NCI-H526 treated with DMSO at 0.1 percent for 48 hours (cell line): ENCODE data around the gene HACE1.

Source experiments
- DNase-seq: peaks from one replicate; lab custom pipeline; 2025; lab: John Stamatoyannopoulos, UW

HACE1 gene

DNA sequence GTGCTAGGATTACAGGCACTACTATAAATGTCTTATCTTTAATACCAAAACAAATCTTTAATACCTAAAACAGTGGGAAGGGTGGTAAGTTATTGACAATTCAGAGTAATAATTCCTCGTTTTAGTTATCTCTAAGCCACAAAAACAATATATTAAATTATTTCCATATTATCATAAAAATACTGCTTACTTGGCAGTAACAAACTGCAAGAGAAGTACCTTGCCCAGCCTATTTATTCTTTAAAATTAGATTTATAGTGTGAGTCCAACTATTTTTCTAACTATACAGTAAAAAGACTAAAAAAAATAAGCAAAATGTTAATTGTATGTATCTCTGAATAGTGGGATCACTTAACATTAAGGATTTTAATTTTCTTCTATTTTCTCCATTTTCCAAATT lies 123.2 kb downstream of the HACE1 start:
- no peak for DNase-seq

DNA sequence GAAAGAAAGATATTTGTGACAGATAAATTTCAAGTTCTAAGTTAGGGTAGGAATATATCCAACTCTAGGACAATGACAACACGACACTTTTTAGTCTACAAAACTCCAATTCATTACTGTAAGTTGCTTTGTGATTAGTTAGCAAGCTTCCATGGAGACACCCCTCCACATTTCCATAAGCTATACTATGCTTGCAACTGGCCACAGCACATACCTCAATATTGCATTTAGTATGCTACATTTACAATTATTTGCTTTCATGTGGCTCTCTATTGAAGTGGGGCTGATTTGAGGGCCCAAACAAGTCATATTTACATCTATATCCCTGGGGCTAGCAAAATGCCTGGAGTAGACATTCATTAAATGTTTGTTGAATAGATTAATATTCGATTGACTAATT lies 129.3 kb downstream of the HACE1 start:
- no peak for DNase-seq

DNA sequence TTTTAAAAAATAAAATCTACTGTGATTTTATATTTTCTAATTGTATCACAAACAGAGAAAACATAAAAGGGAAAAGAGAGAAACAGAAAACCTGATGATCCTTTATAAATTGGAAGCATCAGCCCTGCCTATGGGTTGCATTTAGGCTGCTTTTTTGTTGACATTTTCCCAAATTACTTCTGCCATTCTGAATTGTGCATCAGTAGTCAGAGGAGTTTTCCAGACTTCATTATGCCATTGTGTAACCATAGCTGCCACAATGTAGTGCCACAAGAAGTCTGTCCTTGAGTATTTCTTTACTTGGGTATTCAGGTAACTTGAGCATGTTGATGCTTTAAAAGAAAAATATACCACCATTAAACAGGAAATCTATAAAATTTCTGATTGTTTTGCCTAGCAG lies 130.3 kb downstream of the HACE1 start:
- DNase-seq = peak; percentile 30

DNA sequence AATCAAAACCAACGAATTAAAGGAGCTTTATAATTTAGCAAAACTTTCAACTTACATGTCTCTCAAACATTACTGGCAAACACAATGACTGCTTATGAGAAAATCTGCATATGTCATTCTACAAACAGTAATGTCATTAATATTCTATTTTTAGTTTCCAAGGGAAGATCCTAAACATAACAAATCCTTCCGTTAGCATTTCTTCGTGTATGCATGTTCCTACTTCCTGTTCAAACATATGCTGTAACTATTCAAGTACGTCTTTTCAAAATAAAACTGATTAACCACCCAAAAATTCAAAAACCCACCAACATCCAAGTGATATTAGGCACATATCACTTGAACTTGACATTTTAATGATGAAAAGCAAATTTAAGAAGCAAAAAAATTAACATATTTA lies 131.3 kb downstream of the HACE1 start:
- DNase-seq = peak; percentile 89

DNA sequence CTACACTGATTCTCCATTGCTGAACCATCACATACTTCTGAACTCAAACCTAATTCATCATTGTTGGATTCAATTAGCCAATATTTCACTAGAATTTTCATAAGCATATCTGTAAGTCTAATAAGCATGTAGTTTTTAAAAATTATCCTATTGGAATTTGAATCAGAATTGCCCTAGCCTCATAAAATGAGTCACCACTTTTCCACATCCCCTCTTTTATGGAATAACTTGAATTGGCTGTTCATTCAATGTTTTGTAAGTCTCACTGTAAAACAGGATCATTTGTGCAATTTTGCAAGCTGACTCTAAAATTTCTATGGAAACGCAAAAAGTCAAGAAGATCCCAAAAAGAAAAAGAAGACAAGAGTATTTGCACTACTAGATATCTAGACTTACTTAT lies 141.0 kb downstream of the HACE1 start:
- DNase-seq = no peak

DNA sequence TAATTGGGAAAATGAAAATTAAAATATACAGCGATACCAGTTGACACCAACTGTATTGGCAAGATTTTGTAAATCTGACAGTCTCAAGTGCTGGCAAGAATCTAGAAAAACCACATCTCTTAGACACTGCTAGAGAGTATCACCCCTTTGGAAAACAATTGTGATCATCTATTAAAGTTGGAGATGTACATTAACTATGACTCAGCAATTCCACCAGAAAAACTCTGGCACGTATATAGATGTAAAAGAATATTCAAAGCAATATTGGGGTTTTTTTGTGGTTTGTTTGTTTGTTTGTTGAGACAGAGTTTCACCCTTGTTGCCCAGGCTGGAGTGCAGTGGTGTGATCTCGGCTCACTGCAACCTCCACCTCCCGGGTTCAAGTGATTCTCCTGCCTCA lies 142.9 kb downstream of the HACE1 start:
- DNase-seq = no peak

DNA sequence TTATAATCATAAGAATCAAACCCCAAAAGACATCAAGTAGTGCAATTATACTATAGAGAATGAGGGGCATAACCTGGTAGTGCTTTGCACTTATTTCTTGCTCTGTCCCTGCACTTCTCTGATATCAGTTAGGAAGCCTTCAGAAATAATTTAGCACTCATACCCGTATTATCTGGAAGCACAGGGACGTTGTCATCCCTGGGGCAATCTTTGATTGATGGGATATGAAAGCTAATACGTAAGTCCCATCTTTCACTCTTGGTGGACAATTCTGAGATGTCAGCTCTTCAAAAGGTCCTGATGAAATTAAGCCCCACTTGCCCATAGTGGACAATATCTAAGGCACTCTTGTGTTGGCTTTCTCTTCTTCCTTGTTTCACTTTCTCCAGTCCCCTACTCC lies 144.9 kb downstream of the HACE1 start:
- no peak for DNase-seq

DNA sequence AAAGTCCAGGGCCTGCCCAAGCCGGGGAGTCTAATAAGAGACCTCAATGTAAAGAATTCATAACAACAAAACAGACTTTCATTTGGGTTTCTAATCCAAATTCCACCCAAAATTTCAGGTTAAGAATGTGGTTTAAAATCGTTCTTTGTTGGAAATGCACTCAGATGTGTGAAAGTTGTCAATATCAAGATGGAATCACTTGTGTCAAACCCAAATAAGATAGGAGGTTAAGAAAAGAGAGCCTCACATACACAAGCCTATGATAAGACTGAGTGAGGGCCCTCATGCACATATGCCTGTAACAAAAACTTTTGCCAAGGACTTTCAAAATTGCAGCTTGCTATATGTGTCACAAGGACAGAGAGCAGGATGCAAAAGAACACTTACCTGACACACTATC lies 145.7 kb downstream of the HACE1 start:
- DNase-seq = no peak

DNA sequence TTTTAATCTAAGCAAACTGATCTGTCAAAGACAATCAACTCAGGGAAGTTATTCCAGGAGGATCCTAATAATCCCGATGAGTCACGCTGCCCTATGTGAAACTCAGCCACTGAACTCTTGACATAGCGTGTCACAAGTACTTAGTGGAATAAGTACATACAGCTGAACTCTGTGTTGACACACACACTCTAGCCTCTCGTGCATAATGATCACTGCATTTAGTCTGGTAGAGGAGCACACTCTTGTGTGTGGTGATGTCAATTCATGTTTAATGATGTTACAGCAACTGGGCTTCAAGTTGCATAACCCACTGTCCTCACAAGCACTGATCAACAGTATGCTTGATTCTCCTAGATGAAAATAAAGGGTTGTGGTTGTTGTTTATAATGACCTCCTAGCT lies 148.3 kb downstream of the HACE1 start:
- no peak for DNase-seq

DNA sequence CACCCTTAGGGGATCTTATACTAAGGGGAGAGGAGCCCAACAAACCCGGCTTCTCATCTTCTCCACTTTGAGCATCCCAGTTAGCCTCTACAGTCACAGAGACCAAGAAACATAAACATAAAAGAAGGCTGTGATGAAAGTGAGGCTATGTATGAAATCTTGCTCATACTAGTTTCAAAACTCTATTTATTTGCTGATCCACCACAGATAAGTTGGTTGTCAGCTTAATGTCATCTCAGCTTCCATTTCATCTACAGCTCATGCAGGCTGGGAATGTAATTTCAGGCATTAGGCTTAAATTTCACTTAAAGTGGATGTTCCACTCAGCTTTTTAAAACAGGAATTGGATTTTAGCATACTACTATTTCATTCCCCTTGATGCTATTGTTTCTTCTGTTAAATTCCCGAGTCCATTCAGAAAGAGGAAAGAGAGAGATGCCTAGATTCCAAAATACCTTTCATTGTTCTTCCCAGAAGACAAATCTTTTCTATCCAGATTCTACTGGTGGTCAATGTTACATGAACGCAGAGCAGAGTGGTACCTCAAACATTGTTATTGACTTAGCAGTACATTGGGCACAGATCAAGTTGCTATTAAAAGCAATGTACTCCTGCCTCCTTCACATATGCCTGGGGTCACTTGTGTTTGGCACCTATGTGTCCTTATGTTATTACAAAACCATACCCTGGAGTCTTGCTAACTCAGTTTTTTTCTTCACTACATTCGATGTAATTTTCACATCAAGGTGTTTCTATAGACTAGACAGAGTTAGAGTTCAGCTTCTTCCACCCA lies 149.0 kb downstream of the HACE1 start:
- no peak for DNase-seq

DNA sequence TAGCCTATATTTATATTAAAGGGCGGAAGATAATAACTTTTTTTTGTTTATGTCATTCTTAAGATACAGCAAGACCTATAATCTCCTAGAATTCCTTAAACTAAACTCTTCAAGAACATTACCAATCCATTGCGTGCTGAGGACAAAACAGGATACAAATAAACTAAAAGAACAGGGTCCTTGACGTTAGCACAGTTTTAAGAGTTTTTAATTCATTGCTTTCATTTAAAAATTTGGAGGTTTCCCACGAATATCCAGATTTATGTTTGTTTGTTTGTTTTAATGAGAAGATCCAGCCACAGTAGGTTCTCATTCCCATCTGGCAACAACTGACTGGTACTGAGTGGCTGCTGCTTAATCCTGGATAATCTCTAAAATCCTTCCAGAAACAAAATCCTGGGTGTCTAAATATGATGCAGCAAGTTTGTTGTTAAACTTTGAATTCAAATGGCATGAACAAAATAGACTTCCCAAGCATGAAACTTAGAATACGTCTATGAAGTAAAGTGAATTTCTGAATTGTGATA lies 153.7 kb downstream of the HACE1 start:
- no peak for DNase-seq

DNA sequence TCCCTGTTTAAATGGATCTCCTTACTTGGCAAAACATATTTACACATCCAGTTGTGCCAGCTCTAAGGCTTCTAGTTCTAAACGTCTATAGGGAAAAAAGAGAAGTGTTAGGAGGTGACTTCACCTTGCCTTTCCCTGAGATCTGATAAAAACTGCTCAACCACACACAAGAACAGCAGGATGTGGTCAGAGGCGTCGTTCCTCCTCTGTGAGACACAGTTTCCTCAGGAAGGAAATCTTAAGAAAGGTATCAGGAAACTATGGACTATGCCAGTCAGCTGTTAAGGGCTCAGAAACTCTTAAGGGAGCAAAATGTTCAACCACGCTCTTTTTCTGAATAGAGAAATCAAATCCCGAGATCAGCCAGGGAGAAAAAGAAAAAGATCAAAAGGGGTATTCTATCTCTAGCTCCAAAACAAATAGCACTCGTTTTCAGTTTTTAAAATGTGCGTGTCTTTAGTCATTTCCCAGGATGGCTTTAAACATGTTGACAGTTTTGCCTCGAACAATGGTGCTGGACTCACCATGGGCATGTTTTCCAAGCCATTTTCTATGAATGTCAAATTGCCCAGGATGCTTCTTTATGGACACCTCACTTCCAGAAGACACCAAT lies 154.5 kb downstream of the HACE1 start:
- no peak for DNase-seq

DNA sequence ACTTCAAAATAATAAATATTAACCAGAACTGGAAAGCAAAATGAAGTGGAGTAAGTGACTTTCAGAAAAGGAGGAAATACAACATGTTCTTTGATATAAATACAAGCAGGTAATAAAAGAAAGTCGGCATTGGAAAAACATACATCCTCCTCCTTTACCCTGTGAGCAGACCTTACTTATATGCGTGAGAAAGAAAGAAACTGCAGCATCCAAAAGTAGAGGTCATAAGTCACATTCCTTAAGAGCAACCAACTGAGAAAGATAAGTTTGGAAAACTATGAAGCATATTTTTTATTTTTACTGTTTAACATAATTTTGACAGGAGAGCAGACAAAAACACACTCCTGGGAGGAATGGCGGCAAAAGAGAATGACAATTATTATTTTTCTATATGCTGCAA lies 155.5 kb downstream of the HACE1 start:
- no peak for DNase-seq

DNA sequence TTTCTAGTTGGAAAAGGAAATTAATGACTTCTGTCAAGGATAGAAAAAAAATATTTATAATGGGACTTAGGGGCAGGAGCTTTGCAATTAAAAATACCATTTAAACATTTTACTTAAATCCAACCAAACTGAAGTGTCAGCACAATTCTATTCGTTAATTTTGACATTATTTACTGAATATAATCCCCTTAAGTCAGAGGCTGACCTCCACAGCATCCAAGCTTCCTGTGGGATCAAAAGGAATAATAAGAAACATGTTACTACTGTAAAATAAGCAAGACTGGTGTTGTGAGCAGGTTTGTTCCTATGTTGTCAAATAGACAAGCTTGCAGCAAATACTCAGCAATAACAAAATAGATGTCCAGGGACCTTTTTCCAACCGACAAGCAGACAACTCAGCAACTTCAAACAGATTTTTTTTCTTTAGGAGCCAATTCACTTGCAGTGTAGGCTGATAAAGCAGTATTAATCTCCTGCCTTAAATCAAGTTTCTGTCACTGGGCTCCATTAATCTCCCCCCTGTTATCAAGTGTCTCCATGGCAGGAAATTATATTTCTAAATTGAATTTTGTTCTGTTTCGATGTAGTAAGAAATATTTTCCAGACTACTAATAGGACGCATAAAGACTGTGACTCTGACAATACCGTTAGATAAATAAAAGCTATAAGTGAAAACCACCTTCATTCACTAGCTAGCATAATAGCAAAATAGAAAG lies 157.4 kb downstream of the HACE1 start:
- no peak for DNase-seq

DNA sequence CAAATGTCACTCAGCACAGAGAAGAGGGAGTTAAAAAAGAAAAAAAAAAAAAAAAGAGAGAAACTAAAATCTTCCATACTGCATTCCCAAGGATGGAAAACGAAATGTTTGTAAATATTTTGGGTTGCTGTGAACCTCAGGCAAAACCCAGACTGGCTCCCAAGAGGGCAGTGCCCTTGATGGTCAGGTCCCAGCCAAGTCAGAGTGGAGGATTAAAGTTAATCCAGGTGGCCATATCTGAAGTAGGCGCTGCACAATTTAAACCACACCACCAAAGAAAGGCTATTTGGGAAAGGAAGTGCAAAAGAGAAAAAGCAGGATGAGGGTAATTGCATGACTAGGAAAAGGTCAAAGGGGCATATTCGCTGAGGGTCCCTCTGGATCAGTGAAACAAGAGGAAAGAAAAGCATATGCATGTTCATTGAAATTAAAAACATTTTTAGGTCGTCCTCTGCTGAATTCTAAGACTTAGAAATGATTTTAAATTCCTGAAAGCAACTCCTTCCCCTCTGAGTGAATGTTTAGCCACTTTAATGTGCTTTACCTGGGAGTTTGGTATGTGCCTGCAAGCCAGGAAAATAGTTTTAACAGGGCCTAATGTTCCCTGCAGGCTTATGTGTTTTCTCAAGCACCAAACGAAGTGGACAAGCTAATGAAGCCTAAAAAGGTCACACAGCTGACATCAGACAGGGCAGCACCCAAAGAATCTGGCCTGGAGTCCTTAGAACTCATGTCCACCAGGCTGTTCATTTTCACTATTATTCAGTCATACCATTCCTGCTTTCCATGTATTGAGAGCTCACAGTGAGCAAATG lies 159.1 kb downstream of the HACE1 start:
- no peak for DNase-seq

DNA sequence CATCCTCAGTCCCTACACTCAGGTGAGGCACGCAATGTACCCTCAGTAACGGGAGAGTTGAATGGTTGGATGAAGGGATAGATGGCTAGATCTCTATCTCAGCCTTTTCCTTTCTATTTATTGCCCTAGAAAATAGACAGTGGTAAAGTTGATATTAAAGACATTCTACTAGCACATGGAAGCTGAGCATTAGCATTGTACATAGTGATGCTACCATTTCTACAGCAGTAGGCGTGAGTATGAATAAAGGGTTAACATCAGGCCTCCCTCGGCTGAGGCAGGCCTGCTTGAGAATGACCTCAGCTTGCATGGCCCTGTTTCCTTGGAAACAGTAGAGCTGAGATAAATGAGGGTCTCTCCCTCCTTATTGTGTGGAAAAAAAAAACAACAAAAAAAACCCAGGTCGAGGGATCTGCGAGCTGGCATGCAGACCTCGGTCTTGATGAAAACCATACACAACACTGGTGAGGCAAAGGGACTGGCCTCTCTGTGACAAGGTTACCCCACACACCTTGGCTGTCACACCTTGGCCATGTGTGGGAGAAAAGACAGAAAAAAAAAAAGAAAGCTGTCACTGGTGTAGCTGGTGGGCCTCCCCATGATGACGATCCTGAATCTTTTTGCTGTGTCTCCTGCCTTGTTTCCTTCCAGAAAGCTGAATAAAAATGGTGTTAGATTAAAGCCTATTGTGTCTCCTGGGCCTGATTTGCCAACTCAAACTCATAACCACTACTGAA lies 160.0 kb downstream of the HACE1 start:
- DNase-seq = no peak

DNA sequence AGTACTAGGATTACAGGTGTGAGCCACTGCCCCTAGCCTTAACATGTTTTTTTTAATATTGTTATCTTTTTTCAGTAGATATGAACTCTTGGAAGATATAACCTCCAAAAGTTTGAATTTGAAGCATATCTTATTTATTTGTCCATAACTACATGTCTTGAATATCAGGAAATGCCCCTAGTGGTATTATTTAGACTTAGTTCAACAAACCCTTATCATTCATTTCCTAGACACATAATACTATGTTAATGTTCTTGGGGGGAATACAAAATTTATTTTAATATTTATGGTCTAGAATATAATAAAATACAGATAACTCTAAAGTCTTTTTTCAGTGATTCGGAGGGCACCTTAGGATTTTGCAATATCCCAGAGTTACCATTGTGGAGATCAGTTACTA lies 160.7 kb downstream of the HACE1 start:
- no peak for DNase-seq

DNA sequence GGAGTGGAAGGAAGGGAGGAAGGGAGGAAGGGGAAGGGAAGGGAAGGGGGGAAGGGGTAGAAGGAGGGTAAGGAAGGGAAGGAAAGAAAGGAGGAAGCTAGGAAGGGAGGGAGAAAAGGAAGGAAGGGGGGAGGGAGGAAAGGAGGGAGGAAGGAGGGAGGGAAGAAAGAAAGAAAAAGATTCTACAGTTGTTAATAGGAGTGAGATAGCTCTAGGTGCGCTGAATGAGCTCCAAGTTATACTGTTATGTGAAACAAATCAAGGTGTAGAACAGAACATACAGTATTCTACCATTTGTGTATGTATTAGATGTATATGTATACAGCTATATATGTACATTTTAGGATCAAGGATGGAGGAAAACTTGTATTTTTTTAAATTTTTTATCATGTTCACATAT lies 167.7 kb downstream of the HACE1 start:
- DNase-seq = no peak

DNA sequence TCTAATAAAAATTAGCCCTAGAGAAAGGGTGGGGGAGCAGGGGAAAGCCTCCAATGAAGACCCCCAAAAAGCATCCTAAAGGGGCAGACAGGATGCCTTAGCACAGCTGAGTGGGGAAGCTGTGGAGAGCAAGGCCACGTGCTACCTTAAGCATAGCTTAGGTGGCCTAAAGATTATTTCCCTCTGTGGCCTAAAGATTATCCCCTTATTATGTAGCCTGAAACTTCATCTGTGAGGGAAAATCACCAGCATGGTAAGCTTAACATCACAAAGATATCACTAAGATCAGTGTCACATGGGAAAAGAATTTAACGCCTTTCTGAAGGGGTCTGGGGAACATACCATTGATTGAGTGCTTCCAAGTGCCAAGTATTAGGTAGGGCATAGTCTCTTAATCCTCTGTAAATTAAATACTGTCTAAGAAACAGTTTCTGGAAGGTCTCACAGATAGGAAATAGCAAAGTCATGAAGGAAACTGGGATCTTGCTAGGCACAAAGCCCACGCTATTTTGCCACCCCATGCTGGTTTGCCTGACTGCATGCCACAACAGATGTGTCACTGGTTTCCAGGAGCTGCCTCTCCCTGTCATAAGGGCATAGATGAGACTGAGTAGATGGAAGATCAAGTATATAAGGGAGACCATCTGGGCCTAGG lies 170.0 kb downstream of the HACE1 start:
- DNase-seq = no peak

DNA sequence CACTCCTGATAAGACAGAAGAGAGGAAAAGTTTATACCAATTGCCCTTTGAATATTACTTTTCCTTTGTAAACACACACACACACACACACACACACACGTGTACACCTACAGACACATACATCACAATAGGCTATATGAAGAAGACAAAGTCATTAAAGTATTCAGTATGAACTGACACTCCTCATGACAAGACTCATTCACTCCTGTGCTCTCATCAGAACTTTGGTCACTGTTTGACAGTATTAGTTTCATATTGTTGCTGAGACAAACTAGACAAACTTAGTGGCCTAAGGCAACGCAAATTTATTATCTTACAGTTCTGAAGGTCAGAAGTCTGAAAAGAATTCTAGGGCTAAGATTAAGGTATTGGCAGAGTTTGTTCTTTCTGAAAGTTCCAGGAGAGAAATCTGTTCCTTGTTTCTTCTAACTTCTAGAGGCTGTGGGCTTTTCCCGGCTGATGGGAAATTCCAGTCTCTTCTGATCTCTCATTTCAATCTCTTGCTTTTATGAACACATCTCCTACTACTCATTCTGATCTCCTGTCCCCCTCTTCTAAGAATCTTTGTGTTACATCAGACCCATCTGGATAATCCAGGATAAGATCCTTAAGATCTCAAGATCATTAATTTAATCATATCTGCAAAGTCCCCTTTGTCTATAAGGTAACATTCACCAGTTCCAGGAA lies 171.3 kb downstream of the HACE1 start:
- no peak for DNase-seq
